ENCODE results near the gene EPHB6. TPM values are rescaled to one million over a fixed set of nuclear protein-coding genes. Genes with fewer than 3 reads are reported as not detected.
A peak's percentile ranks its signal among the peaks of the same experiment; 100 is the strongest.

The EPHB6 gene
- total and polyA plus RNA-seq, 3 donors from 2014 or later: 38.1 to 52.0 (median 47.3) TPM

DNA sequence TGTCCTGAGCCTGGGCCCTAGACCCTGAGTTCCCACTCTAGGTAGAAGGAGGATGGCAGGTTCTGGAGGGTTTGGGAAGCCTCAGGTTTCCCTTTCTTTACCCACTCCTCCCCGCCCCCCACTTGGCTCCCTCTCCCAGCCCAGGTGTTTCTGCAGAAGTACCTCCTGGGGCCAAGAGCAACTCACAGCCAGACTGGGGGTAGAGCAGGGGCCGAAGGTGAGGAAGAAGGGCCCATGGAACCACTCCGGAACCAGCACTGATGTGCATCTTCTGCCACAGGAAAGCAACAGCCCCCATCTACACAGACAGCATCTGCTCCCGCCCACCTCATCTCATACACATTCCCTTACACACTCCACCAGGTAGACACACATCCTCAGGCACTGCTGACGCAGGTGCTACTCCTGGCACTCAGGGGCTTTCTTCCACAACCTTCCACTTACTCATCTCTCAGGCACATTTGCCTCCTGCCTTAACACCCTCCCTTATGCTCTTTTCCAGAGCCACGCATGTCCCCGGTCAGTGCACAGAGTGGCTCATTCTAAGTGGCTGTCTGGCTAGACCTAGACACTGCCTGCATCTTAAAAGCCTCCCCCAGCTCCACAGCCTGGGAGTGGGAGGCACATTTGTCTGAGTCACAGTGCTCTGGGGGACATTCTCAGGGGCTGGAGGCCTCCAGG, 1.8 kb downstream of the EPHB6 start:
- WGBS, 2 donors: 90 to 91% methylated on average over 4 to 7 of the region's 7 CpGs
- no peaks in the 10 kb centered on the region for H3K9me3 ChIP-seq
- H3K4me1 ChIP-seq: peaks cover 7% of the 10 kb centered on the region
- no peak overlapping the region for H3K27ac ChIP-seq
- H3K4me3 ChIP-seq: no peak overlapping the region
- intact Hi-C loops (cut with DNase I; ENCODE audit: low total_unique reads): loop anchor here (10.0 kb wide), 1 partner anchor 358 kb away; no protein-coding TSS in a partner anchor
- DNase-seq: no peak
- H3K27me3 ChIP-seq: no peaks in the 10 kb centered on the region
- TF ChIP-seq POLR2A (IDR thresholded peaks at IDR 0.05): no peak
- TF ChIP-seq, protein P1, sequence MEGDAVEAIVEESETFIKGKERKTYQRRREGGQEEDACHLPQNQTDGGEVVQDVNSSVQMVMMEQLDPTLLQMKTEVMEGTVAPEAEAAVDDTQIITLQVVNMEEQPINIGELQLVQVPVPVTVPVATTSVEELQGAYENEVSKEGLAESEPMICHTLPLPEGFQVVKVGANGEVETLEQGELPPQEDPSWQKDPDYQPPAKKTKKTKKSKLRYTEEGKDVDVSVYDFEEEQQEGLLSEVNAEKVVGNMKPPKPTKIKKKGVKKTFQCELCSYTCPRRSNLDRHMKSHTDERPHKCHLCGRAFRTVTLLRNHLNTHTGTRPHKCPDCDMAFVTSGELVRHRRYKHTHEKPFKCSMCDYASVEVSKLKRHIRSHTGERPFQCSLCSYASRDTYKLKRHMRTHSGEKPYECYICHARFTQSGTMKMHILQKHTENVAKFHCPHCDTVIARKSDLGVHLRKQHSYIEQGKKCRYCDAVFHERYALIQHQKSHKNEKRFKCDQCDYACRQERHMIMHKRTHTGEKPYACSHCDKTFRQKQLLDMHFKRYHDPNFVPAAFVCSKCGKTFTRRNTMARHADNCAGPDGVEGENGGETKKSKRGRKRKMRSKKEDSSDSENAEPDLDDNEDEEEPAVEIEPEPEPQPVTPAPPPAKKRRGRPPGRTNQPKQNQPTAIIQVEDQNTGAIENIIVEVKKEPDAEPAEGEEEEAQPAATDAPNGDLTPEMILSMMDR (IDR thresholded peaks at IDR 0.05): no peak
- no peaks in the 10 kb centered on the region for H3K36me3 ChIP-seq (ENCODE audit: low read depth, missing control alignments)

DNA sequence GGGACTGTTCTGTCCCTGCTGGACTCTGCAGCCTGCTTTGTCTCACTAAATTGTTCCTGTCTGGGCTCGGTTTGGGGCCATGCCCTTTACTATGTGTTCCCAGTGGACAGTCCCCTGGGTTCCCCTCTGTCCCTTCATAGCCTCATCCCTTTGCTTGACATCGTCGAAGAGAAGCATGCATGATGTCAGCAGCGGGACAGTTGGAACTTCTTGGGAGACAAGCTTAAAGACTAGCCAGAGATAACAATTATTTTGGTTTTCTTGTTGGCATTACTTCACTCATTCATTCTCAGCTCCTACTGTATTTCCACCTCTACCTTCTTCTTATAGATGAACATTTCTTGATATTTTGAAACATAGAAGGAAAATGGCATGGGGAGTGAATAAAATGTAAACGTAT, 2.7 kb downstream of the EPHB6 start:
- Histone ChIP-seq H3K9me3 (no peaks in the 10 kb centered on the region), H3K27ac (no peak overlapping the region), H3K4me1 (peaks cover 7% of the 10 kb centered on the region), H3K36me3 (ENCODE audit: low read depth, missing control alignments) (no peaks in the 10 kb centered on the region), H3K27me3 (no peaks in the 10 kb centered on the region), H3K4me3 (no peak overlapping the region)
- no peak for DNase-seq
- intact Hi-C loops (cut with DNase I; ENCODE audit: low total_unique reads): loop anchor here (10.0 kb wide), 1 partner anchor 357 kb away; no protein-coding TSS in a partner anchor
- WGBS, 2 donors: 69 to 71% methylated on average over 5 of the region's 5 CpGs
- TF ChIP-seq, protein P1 (IDR thresholded peaks at IDR 0.05): no peak
- no peak for TF ChIP-seq POLR2A (IDR thresholded peaks at IDR 0.05)

DNA sequence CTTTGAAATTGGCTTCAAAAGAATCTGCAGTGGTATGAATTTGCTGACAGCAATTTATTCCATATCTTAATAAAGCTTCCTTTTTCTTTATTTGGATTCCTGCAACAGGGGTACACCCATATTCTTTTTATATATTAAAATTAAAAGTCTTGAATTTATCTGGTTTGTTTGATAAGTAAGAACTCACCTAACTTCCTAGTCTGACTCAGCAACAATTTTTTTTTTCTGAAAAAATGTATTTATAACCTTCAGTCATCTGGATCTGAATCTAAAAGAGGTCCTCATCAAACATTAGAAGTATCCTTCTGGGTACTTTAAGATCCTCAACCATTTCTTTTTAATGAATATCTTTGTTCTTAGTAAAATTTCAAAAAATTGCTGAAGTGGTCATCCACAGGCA, 4.5 kb downstream of the EPHB6 start:
- TF ChIP-seq POLR2A (IDR thresholded peaks at IDR 0.05): no peak
- TF ChIP-seq, protein P1 (IDR thresholded peaks at IDR 0.05): no peak
- H3K27me3 ChIP-seq: no peaks in the 10 kb centered on the region
- no peak overlapping the region for H3K4me3 ChIP-seq
- no peak overlapping the region for H3K27ac ChIP-seq
- peaks cover 7% of the 10 kb centered on the region for H3K4me1 ChIP-seq
- DNase-seq: no peak
- no peaks in the 10 kb centered on the region for H3K36me3 ChIP-seq (ENCODE audit: low read depth, missing control alignments)
- no peaks in the 10 kb centered on the region for H3K9me3 ChIP-seq
- intact Hi-C loops (cut with DNase I; ENCODE audit: low total_unique reads): loop anchor here (10.0 kb wide), 1 partner anchor 355 kb away; no protein-coding TSS in a partner anchor

DNA sequence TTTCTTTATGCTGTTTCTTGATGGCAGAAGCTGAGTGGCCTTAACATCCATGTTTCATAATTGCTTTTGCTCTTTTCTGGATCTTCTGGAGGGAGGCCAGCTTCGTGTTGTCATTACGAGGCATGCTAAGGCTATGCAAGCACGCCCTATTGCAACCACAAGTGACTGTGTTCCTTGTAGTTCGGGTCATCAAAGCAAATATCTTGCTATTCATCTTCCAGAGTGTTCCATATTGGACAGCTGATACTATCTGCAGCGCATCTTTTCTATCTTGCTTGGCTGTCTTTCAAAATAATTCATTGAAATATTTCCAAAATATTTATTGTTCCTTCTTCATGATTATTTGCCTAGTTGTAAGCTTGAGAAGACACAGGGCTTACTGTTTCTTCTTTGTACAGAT, 5.0 kb downstream of the EPHB6 start:
- TF ChIP-seq, protein P1 (IDR thresholded peaks at IDR 0.05): no peak
- no peak for TF ChIP-seq POLR2A (IDR thresholded peaks at IDR 0.05)
- Histone ChIP-seq H3K27ac (no peak overlapping the region), H3K4me1 (peaks cover 7% of the 10 kb centered on the region), H3K9me3 (no peaks in the 10 kb centered on the region), H3K4me3 (no peak overlapping the region), H3K27me3 (no peaks in the 10 kb centered on the region), H3K36me3 (ENCODE audit: low read depth, missing control alignments) (no peaks in the 10 kb centered on the region)
- intact Hi-C loops (cut with DNase I; ENCODE audit: low total_unique reads): loop anchor here (10.0 kb wide), 2 partner anchors 145 to 355 kb away; no protein-coding TSS in a partner anchor
- WGBS, 2 donors: 43 to 44% methylated on average over 5 of the region's 5 CpGs
- DNase-seq: peak; percentile 57

DNA sequence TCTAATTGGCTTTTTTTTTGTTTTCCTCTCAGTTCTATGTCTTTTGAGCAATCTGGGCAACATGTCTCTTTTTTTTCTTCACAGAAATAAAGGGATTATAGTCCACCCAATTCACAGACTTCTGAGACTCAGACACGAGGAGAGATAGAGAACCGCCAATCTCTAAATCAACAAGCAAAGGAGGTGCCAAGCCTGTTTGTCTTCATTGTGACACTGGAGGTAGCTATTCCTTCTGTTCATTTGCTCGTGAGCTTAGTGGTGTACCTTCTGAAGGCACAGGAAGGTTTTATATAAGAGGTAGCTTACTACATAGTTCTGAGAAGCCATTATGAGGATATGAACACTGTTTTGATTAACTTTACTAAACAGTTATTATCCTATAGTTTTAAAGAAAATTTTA, 6.1 kb downstream of the EPHB6 start:
- TF ChIP-seq, protein P1 (IDR thresholded peaks at IDR 0.05): no peak
- TF ChIP-seq POLR2A (IDR thresholded peaks at IDR 0.05): no peak
- Histone ChIP-seq H3K4me1 (peaks cover 2% of the 10 kb centered on the region), H3K9me3 (no peaks in the 10 kb centered on the region), H3K36me3 (ENCODE audit: low read depth, missing control alignments) (no peaks in the 10 kb centered on the region), H3K4me3 (no peak overlapping the region), H3K27ac (no peak overlapping the region), H3K27me3 (no peaks in the 10 kb centered on the region)
- WGBS, 2 donors: 72 to 82% methylated on average over 3 of the region's 3 CpGs
- DNase-seq: no peak
- intact Hi-C loops (cut with DNase I; ENCODE audit: low total_unique reads): loop anchor here (10.0 kb wide), 1 partner anchor 144 kb away; no protein-coding TSS in a partner anchor
